HCT116 (cell line): Measurements from ENCODE around the gene DNAJC5G. TPM values are rescaled to one million over a fixed set of nuclear protein-coding genes. Genes with fewer than 3 reads are reported as not detected.

Experiments
- ATAC-seq: fragments of 200-7000 bp; cut with Tn5 transposase; 2 replicates; pipeline ENCODE4 v1.9.1; 2020; ENCODE audit warnings: mild to moderate bottlenecking, moderate library complexity
- BruUV-seq: library from RNA; stranded (reverse); fragments of 400-500 nt; replicated peaks from 2 replicates; lab custom pipeline; 2021; lab: Mats Ljungman, UMichigan
- CTCF ChIA-PET: fragments of 300-600 bp; sonication (Branson Sonifier 250); formaldehyde crosslinking; loops from one replicate; lab custom pipeline; 2021; ENCODE audit warnings: antibody characterized with exemption; lab: Charles Lee
- POLR2A ChIA-PET: fragments of 300-600, 350-600 bp; sonication (Branson Sonifier 250); formaldehyde crosslinking; loops from one replicate; lab custom pipeline; 2021; ENCODE audit warnings: antibody characterized with exemption; lab: Charles Lee
- RAD21 ChIA-PET, 2 experiments: fragments of 300-600 bp; sonication (Branson Sonifier 250); formaldehyde crosslinking; loops; one replicate each; lab custom pipeline; 2023; ENCODE audit warnings: low total read pairs in 2 of 2; ENCODE audit not compliant: uncharacterized antibody in 2 of 2, unreplicated experiment in 2 of 2, low non-redundant PET in 1 of 2; lab: Charles Lee
- DNase-seq: peaks from one replicate; pipeline ENCODE4 v3.0.0-alpha.2; 2010; ENCODE audit warnings: low read depth, low spot score
- H2AFZ ChIP-seq: fragments of 200-600 bp; shearing (Covaris generic), sonication (generic); 2 replicates; pipeline ENCODE4 v1.6.1; 2017; ENCODE audit warnings: low read depth, mixed run types, mixed read lengths, antibody characterized with exemption, low read length; ENCODE audit not compliant: poor library complexity, severe bottlenecking
- H3K27ac ChIP-seq: 2 replicates; pipeline ENCODE4 v1.5.1; 2012; ENCODE audit warnings: low read depth, low read length
- H3K27me3 ChIP-seq: fragments of 200-600 bp; sonication (generic); 2 replicates; pipeline ENCODE4 v1.6.1; 2016; ENCODE audit warnings: mixed run types, low read length, mixed read lengths; ENCODE audit not compliant: insufficient read depth
- H3K36me3 ChIP-seq, 2 experiments: fragments of 200-500 bp in 1 of 2; fragments of 200-600 bp in 1 of 2; sonication (Bioruptor generic) in 1 of 2; sonication (generic) in 1 of 2; 2 replicates each; pipeline versions ENCODE4 v1.5.1 to v1.6.1; 2014 to 2016; ENCODE audit warnings: low read length in 2 of 2, inconsistent platforms in 1 of 2, mixed read lengths in 1 of 2, mixed run types in 1 of 2; ENCODE audit not compliant: insufficient read depth in 2 of 2, control insufficient read depth in 1 of 2
- H3K4me1 ChIP-seq, 2 experiments: fragments of 200-600 bp in 1 of 2; sonication (generic) in 1 of 2; 2 replicates each; pipeline versions ENCODE4 v1.5.1 to v1.6.1; 2012 to 2017; ENCODE audit warnings: low read length in 2 of 2, inconsistent platforms in 1 of 2, mild to moderate bottlenecking in 1 of 2, mixed read lengths in 1 of 2, mixed run types in 1 of 2, moderate library complexity in 1 of 2; ENCODE audit not compliant: insufficient read depth in 2 of 2, control insufficient read depth in 1 of 2
- H3K4me2 ChIP-seq: fragments of 200-600 bp; sonication (generic); 2 replicates; pipeline ENCODE4 v1.6.1; 2017; ENCODE audit warnings: mixed run types, low read length, mixed read lengths
- H3K4me3 ChIP-seq, 2 experiments: fragments of 200-600 bp in 1 of 2; sonication (generic) in 1 of 2; replicated peaks in 1 of 2; 2 replicates each; pipeline ENCODE4 v1.5.1; 2011 to 2016; ENCODE audit warnings: low read length in 2 of 2, control low read depth in 1 of 2, low read depth in 1 of 2, mild to moderate bottlenecking in 1 of 2, mixed read lengths in 1 of 2, mixed run types in 1 of 2
- H3K79me2 ChIP-seq: fragments of 200-600 bp; sonication (generic); 2 replicates; pipeline ENCODE4 v1.6.1; 2017; ENCODE audit warnings: mild to moderate bottlenecking, mixed run types, low read length, moderate library complexity, mixed read lengths; ENCODE audit not compliant: insufficient read depth
- H3K9ac ChIP-seq: fragments of 200-600 bp; sonication (generic); 2 replicates; pipeline ENCODE4 v1.6.1; 2016; ENCODE audit warnings: low read length, mixed read lengths
- H3K9me2 ChIP-seq: fragments of 200-600 bp; sonication (generic), shearing (Covaris generic); 2 replicates; pipeline ENCODE4 v1.6.1; 2017; ENCODE audit warnings: mixed run types, mild to moderate bottlenecking, moderate library complexity; ENCODE audit not compliant: insufficient read depth
- H3K9me3 ChIP-seq, 2 experiments: fragments of 200-500 bp in 1 of 2; fragments of 200-600 bp in 1 of 2; sonication (Bioruptor generic) in 1 of 2; sonication (generic) in 1 of 2; 2 replicates each; pipeline ENCODE4 v1.6.1; 2014 to 2017; ENCODE audit warnings: low read length in 2 of 2, mixed read lengths in 2 of 2, inconsistent platforms in 1 of 2, low read depth in 1 of 2, mild to moderate bottlenecking in 1 of 2, mixed run types in 1 of 2, moderate library complexity in 1 of 2; ENCODE audit not compliant: control insufficient read depth in 1 of 2, insufficient read depth in 1 of 2
- H4K20me1 ChIP-seq: fragments of 200-600 bp; sonication (generic), shearing (Covaris generic); 2 replicates; pipeline ENCODE4 v1.6.1; 2017; ENCODE audit warnings: mixed run types, mild to moderate bottlenecking, moderate library complexity; ENCODE audit not compliant: insufficient read depth
- CBX3 ChIP-seq: IDR thresholded peaks from 2 replicates; pipeline ENCODE4 v1.6.1; 2012; ENCODE audit warnings: low read depth
- CEBPB ChIP-seq: IDR thresholded peaks from 2 replicates; pipeline ENCODE4 v1.6.1; 2012; ENCODE audit warnings: low read depth
- ELF1 ChIP-seq: IDR thresholded peaks from 2 replicates; pipeline ENCODE4 v1.6.1; 2012; ENCODE audit warnings: low read depth, borderline replicate concordance
- EZH2phosphoT487 ChIP-seq: fragments of 200-600 bp; IDR thresholded peaks from 2 replicates; pipeline ENCODE4 v1.6.1; 2018; ENCODE audit warnings: antibody characterized with exemption, borderline replicate concordance
- JUND ChIP-seq: IDR thresholded peaks from 2 replicates; pipeline ENCODE4 v1.6.1; 2012
- POLR2AphosphoS5 ChIP-seq: IDR thresholded peaks from 2 replicates; pipeline ENCODE4 v1.6.1; 2011; ENCODE audit warnings: mild to moderate bottlenecking, low read depth, low read length, moderate library complexity
- SIN3A ChIP-seq: IDR thresholded peaks from 2 replicates; pipeline ENCODE4 v1.6.1; 2012; ENCODE audit warnings: low read depth
- ZNF274 ChIP-seq: fragments of 200-500 bp; sonication (Bioruptor generic); IDR thresholded peaks from 2 replicates; pipeline ENCODE4 v1.6.1; 2014; ENCODE audit warnings: mild to moderate bottlenecking, low read depth, low read length, inconsistent platforms
- intact Hi-C: fragments of 100-400 bp; cut with micrococcal nuclease; formaldehyde crosslinking; loops from 2 replicates; pipeline ENCODE4 v1.10.0; 2022
- total RNA-seq: library from RNA; stranded (reverse); gene quantifications from one replicate; pipeline ENCODE4 v1.2.1, GENCODE V29; 2021; ENCODE audit not compliant: unreplicated experiment
- TF ChIP-seq, protein P1 (sequence below), 3 experiments: fragments of 200-600 bp in 1 of 3; sonication (generic) in 1 of 3; IDR thresholded peaks in 2 of 3; conservative IDR thresholded peaks in 1 of 3; 2 replicates each; pipeline ENCODE4 v1.5.1; 2012 to 2017; ENCODE audit warnings: low read depth in 2 of 3, low read length in 2 of 3, antibody characterized with exemption in 1 of 3, borderline replicate concordance in 1 of 3, control low read depth in 1 of 3, mild to moderate bottlenecking in 1 of 3, mixed read lengths in 1 of 3, mixed run types in 1 of 3, moderate library complexity in 1 of 3; ENCODE audit not compliant: insufficient read depth in 1 of 3
- TF ChIP-seq, protein P2 (sequence below): IDR thresholded peaks from 2 replicates; pipeline ENCODE4 v1.6.1; 2012
- TF ChIP-seq, protein P3 (sequence below): IDR thresholded peaks from 2 replicates; pipeline ENCODE4 v1.6.1; 2011; ENCODE audit warnings: mild to moderate bottlenecking, low read length, moderate library complexity; ENCODE audit not compliant: insufficient replicate concordance; ENCODE audit errors: extremely low read depth

Gene DNAJC5G
- total RNA-seq, 1 experiment from 2014 or later = 2.5 TPM

DNA sequence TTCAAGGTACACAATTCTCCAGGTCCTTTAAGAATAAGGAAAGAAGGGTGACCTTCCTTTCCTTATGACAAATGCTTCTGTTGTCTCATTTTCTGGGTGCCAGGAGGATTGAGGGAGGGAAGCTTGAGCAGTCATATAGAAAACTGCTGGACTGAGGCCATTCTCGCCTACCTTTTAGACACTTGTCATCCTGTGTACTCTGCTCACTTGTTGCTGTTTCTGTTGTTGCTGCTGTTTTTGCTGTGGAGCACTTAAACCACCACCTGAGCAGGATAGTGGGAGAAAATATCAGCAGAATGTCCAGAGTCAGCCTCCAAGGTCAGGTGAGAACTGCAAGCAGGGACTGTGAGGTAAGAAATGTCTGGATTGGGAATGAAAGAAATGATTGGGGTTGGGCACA is 2.8 kb downstream of the DNAJC5G start (continued):
- TF ChIP-seq, protein P1, sequence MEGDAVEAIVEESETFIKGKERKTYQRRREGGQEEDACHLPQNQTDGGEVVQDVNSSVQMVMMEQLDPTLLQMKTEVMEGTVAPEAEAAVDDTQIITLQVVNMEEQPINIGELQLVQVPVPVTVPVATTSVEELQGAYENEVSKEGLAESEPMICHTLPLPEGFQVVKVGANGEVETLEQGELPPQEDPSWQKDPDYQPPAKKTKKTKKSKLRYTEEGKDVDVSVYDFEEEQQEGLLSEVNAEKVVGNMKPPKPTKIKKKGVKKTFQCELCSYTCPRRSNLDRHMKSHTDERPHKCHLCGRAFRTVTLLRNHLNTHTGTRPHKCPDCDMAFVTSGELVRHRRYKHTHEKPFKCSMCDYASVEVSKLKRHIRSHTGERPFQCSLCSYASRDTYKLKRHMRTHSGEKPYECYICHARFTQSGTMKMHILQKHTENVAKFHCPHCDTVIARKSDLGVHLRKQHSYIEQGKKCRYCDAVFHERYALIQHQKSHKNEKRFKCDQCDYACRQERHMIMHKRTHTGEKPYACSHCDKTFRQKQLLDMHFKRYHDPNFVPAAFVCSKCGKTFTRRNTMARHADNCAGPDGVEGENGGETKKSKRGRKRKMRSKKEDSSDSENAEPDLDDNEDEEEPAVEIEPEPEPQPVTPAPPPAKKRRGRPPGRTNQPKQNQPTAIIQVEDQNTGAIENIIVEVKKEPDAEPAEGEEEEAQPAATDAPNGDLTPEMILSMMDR (IDR thresholded peaks at IDR 0.05 in 2 of 3, conservative IDR thresholded peaks at IDR 0.05 in 1 of 3; ENCODE audit: borderline replicate concordance in 1 of 3, insufficient read depth in 1 of 3, low read depth in 2 of 3, low read length in 2 of 3) = no peak
- TF ChIP-seq ZNF274 (no peak), CEBPB (no peak), ELF1 (no peak), JUND (no peak), POLR2AphosphoS5 (no peak), EZH2phosphoT487 (no peak), SIN3A (no peak)
- TF ChIP-seq, protein P2, sequence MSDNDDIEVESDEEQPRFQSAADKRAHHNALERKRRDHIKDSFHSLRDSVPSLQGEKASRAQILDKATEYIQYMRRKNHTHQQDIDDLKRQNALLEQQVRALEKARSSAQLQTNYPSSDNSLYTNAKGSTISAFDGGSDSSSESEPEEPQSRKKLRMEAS = no peak

DNA sequence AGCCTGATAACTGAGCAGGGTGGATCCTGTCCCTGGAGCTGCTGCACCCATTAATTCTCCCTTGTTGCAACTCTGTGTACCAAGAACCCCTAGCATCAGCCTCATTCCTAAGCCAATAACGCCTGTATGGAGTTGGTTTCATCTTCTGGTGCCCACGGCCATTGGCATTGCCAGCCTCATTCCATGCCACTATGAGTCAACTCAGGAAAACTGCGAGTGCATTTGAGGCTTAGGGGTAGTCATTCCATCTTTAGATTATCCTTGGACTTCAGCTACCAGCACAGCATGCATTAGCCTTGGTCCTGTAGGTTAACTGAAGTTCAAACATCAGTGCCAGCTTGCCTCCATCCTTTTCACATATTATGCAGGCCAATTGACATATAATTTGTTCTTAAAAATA is 5.6 kb downstream of the DNAJC5G start:
- no peak overlapping the region for H2AFZ ChIP-seq
- H3K9me3 ChIP-seq = no peaks in the 10 kb centered on the region
- no peak for DNase-seq
- no peak overlapping the region for H3K27ac ChIP-seq
- H3K4me3 ChIP-seq = no peak overlapping the region
- BruUV-seq = no TSS peak
- no peak overlapping the region for H3K4me2 ChIP-seq
- intact Hi-C loops = loop anchor here (1.0 to 5.0 kb wide), 3 partner anchors 31 to 314 kb away; no protein-coding TSS in a partner anchor
- peaks cover 2 to 28% of the 10 kb centered on the region in 2 experiments for H3K4me1 ChIP-seq
- H3K9me2 ChIP-seq = no peaks in the 10 kb centered on the region
- RAD21 ChIA-PET = interaction anchor here in 1 of 2 experiments (1.5 kb wide), 1 partner anchor 32 kb away, joined by 3 read pairs; no protein-coding TSS in a partner anchor
- H4K20me1 ChIP-seq = no peaks in the 10 kb centered on the region
- no peak for TF ChIP-seq EZH2phosphoT487
- no peak for TF ChIP-seq SIN3A
- TF ChIP-seq ZNF274 = no peak
- TF ChIP-seq, protein P2 = no peak
- TF ChIP-seq, protein P3, sequence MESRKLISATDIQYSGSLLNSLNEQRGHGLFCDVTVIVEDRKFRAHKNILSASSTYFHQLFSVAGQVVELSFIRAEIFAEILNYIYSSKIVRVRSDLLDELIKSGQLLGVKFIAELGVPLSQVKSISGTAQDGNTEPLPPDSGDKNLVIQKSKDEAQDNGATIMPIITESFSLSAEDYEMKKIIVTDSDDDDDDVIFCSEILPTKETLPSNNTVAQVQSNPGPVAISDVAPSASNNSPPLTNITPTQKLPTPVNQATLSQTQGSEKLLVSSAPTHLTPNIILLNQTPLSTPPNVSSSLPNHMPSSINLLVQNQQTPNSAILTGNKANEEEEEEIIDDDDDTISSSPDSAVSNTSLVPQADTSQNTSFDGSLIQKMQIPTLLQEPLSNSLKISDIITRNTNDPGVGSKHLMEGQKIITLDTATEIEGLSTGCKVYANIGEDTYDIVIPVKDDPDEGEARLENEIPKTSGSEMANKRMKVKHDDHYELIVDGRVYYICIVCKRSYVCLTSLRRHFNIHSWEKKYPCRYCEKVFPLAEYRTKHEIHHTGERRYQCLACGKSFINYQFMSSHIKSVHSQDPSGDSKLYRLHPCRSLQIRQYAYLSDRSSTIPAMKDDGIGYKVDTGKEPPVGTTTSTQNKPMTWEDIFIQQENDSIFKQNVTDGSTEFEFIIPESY = no peak
- no peak for TF ChIP-seq CBX3
- TF ChIP-seq, all 23 proteins: peak for 0
- Histone ChIP-seq H3K27me3 (no peaks in the 10 kb centered on the region), H3K36me3 (no peaks in the 10 kb centered on the region), H3K79me2 (no peaks in the 10 kb centered on the region), H3K9ac (no peak overlapping the region)
- ATAC-seq = no peak
- CTCF ChIA-PET = interaction anchor here (1.1 to 5.6 kb wide), 7 partner anchors 11 to 89 kb away, joined by 3 to 50 read pairs (median 12); partner anchors contain the start of gene MPV17
- POLR2A ChIA-PET = interaction anchor here (1.7 kb wide), 1 partner anchor 18 kb away, joined by 5 read pairs; the partner anchor contains the start of gene SLC30A3
